Activated CD4-positive, alpha-beta T cell treated with anti-CD3 and anti-CD28 coated beads, Interleukin-2, Interleukin-6, amounts not matched to agents 100 ng/mL and 50 ng/mL, durations not matched to agents 16 hours and 8 hours (primary cell): Measurements from ENCODE around the gene CEACAM3.
A peak's percentile ranks its signal among the peaks of the same experiment; 100 is the strongest.

ENCODE experiments used
- DNase-seq: peaks from one replicate; pipeline ENCODE4 v3.0.0-alpha.2; 2020

CEACAM3 gene

GRCh38 chr19:41847351-41848105 is 51.1 kb downstream of the CEACAM3 start:
- DNase-seq: no peak

- DNase-seq: no peak
These were observed 52.3 kb downstream of the CEACAM3 start for GRCh38 chr19:41848666-41849065.

GRCh38 chr19:41849067-41849466 is 52.7 kb downstream of the CEACAM3 start:
- no peak for DNase-seq

- DNase-seq: no peak
These were observed 54.0 kb downstream of the CEACAM3 start for GRCh38 chr19:41850381-41850780.

- DNase-seq: no peak
These were observed 55.1 kb downstream of the CEACAM3 start for GRCh38 chr19:41851456-41851855.

- DNase-seq: no peak
These were observed 57.0 kb downstream of the CEACAM3 start for GRCh38 chr19:41853344-41853743.

- no peak for DNase-seq
These were observed 57.4 kb downstream of the CEACAM3 start for GRCh38 chr19:41853768-41854167.

GRCh38 chr19:41859213-41859617 is 62.8 kb downstream of the CEACAM3 start:
- no peak for DNase-seq

GRCh38 chr19:41859618-41860418 is 63.4 kb downstream of the CEACAM3 start, which contains the start of gene RPS19:
TSS of gene RPS19 (plus strand) at chr19:41860255. CDS start at chr19:41860775, 520 bp downstream.
- peak; percentile 99 for DNase-seq

- DNase-seq: no peak
These were observed 64.2 kb downstream of the CEACAM3 start for GRCh38 chr19:41860419-41861115.
